GM19372 (cell line): ENCODE data around the gene STUM.

Experiments used
- ATAC-seq: cut with Tn5 transposase; IDR thresholded peaks from one replicate; pipeline ENCODE4 v1.9.1; 2021; ENCODE audit warnings: mild to moderate bottlenecking, low read depth, moderate library complexity; ENCODE audit not compliant: unreplicated experiment

Gene STUM

GRCh38 chr1:226619031-226619430 lies 70.5 kb downstream of the STUM start:
- ATAC-seq, result no peak

DNA sequence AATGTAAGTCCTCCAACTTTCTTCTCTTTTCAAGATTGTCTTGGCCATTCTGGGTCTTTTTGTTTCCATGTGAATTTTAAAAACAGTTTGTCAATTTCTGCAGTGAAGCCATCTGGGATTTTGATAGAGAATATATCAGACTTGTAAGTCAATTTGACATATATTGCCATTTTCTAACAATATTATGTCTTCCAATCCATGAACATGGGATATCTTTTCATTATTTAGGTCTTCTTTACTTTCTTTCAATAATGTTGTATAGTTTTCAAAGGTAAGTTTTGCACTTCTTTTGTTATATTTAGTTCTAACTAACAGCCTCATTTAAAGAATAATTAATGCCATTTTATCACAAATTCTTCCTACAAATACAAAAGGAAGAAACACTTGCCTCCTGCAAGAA lies 73.4 kb downstream of the STUM start:
- no peak for ATAC-seq

GRCh38 chr1:226624526-226624925 lies 76.0 kb downstream of the STUM start:
- no peak for ATAC-seq

- no peak for ATAC-seq
Observed at GRCh38 chr1:226625326-226625725, 76.8 kb downstream of the STUM start.

DNA sequence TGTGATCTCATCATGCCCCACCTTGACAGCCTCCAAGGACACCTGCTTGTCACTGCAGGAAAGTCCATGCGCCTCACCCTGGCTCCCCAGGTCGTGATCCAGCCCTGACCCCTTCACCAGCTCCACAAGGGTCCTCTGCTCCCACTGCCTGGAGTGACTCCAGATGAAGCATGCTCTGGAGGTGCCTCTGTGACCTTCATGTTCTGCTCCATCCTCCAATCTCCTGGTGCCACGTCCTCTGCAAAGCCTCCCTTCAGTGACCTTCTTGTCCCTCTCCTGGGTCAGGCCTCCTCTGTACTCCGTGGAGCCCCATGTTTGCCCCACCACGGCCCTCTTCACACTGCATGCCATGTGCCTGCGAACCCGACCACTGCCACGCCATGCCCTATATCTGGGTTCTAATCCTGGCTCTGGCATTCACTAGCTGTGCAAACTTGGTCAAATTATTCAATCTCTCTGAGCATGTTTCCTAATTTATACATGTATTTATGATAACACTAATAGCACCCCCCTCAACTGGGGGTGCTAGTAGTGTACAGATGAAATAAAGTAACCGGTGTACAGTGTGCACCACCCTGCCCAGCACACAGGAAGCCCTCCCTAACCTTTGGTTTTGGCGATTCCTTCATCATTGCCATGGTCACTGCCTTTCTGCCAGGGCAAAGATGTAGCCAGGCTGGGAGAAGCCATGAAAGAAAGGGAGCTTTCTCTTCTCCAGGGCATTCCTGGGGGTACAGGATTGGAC lies 77.4 kb downstream of the STUM start:
- peak; percentile 21 for ATAC-seq

- peak; percentile 65 for ATAC-seq
Observed at GRCh38 chr1:226626577-226626956, 78.0 kb downstream of the STUM start.

DNA sequence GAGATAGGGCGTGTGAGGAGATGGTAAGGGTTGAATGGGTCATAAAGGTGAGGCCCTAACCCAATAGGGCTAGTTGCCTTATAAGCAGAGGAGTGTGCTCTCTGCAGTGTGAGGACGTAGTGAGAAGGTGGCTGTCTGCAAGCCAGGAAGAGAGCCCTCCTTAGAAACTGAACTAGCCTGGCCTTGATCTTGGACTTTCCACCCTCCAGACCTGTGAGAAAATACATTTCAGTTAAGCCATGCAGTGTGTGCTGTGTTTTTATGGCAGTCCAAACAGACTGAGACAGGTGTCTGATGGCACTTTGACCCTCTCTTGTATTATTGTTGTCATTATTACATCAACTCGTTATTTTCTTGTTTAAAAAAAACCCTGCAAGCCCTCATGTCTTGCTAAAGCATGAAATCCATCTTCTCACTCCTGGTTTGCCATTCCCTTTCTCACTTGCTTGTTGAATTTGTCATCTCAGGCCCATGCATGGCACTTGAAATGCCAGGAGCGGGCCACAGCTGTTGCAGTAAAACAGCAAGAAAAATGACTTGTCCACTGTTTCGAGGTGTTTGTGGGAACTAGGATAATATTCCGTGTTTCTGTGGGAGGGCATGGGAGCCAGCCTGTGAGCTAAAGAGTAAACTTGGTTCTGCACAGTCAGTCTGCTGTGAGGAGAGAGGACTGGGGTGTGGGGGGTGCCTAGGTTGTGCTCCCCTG lies 78.6 kb downstream of the STUM start:
- no peak for ATAC-seq

DNA sequence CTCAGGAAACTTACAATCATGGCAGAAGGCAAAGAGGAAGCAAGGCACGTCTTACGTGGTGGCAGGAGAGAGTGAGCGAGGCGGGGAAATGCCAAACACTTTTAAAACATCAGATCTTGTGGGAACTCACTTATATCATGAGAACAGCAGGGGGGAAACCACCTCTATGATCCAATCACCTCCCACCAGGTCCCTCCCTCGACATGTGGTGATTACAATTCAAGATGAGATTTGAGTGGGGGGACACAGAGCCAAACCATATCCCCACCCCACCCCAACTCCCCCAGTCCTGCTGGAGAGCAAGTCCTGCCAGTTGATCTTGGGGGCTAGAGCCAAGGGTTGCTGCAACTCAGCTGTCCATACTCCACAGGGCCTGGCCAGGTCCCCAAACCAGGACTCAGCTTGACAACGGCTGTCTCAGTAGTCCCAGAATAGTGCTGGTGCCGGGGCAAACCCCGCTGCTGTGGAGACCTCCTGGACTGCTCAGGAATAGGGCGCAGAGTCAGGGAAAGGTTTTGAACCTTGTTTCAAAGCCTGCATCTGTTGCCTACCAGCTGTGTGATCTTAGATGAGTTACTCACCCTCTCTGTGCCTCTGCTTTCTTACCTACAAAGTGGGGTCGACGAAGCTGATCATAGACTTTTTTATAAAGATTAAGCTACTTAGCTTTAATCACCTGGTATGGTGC lies 79.5 kb downstream of the STUM start:
- no peak for ATAC-seq

- no peak for ATAC-seq
Observed at GRCh38 chr1:226628612-226629155, 80.1 kb downstream of the STUM start.

- ATAC-seq, result no peak
Observed at GRCh38 chr1:226629210-226629895, 80.8 kb downstream of the STUM start.

DNA sequence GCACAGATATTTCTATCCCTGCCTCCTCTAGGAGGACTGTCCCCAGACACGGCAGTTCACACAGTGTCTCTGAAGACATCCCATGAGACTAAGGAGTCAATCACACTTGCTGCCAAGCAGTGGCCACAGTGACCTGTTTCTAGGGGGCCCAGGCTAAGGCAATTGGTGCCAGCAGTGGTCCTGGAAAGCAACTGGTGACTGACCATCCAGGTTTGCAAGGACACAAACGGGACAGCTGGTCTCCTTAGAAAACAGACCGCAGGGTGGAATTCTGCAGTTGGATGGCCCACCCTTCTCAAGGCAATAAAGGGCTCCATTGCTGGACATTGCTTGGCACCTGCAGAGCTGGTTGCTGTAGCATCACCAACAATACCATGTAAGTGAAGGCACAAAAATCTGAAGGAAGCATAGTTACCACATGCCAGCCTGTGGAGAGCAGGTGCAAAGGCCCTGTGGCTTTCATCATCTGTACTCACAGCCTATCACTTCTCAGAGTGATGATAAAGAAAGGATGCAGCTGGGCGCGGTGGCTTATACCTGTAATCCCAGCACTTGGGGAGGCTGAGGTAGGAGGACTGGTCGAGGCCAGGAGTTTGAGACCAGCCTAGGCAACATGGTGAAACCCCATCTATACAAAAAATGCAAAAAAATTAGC lies 81.5 kb downstream of the STUM start:
- ATAC-seq, result no peak

DNA sequence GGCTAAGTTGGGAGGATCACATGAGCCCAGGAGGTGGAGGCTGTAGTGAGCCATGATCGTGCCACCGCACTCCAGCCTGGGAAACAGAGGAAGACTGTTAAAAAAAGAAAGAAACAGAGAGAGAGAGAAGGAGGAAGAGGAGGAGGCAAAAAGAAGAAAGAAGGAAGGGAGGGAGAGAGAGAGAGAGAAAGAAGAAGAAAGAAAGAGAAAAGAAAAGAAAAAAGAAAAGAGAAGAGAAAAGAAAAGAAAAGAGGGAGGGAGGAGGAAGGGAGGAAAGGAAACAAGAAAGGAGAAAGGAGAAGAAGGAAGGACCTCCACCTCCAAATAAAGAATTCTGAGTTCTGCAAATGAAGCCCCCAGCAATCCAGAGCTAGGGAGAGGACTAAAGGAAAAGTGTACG lies 82.0 kb downstream of the STUM start:
- no peak for ATAC-seq

GRCh38 chr1:226631229-226632000 lies 82.9 kb downstream of the STUM start:
- no peak for ATAC-seq

GRCh38 chr1:226632169-226632879 lies 83.8 kb downstream of the STUM start:
- ATAC-seq, result no peak

DNA sequence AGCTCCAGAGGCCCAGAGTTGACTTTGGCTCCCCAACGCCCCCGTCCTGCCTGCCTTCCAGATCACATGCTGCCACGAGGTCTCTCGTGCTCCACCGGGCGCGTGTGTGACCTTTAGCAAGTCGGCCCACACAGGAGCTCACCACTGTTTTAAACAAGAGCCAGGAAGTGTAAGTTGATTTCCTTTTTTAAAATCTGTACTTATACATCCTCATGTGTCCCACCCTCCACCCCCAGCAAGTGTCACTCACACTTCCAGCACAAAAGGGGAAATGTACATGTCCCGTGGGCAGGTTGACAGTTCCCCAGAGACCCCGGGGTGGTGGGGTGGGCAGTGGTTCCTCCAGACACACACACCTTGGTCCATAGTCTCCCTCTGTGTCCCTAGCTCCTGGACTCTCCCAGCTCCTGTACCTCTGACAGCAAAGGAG lies 84.4 kb downstream of the STUM start:
- no peak for ATAC-seq

- peak; percentile 11 for ATAC-seq
Observed at GRCh38 chr1:226633541-226634165, 85.1 kb downstream of the STUM start.

DNA sequence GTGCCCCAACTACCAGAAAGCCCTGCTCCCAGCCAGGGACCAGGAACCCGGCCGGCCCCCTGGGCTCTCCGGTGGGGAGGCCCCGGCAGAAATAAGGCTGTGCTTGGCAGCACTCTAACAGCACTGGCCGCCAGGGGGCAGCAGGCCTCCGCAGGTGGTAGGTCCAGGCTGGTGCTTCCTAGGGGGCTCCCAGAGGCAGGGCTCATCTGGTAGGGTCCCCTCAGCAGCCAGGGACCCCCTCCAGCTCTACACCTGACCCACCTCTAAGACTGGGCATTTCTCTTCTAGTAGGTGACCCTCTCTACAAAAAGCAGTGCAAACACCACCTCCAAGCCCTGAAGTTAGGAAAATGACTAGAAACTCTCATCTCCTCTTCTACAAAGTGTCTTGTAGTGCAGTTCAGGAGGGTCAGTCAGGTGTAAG lies 85.6 kb downstream of the STUM start:
- ATAC-seq, result peak; percentile 76

GRCh38 chr1:226634611-226635246 lies 86.2 kb downstream of the STUM start:
- no peak for ATAC-seq
